Measurements from ENCODE around the gene GALNT1.

GALNT1 gene

DNA sequence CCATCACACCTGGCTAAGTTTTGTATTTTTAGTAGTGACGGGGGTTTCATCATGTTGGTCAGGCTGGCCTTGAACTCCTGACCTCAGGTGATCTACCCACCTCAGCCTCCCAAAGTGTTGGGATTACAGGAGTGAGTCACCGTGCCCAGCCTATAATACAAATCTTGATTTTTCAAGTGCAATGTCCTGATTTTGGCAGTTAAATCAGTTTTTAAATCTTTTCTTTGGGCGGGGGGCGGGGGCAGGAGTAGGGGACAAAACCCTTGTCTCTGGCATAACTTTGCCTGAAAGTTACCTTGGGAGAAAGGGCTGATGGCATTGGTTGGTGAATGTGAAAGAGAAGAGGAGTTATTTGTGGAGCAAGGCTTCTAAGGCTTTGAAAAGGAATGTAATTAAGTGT, 12.3 kb downstream of the GALNT1 start:
- H3K4me3 ChIP-seq (ENCODE audit: low read length): no peak overlapping the region
- DNase-seq (ENCODE audit: low read depth): no peak
- TF ChIP-seq, protein P1, sequence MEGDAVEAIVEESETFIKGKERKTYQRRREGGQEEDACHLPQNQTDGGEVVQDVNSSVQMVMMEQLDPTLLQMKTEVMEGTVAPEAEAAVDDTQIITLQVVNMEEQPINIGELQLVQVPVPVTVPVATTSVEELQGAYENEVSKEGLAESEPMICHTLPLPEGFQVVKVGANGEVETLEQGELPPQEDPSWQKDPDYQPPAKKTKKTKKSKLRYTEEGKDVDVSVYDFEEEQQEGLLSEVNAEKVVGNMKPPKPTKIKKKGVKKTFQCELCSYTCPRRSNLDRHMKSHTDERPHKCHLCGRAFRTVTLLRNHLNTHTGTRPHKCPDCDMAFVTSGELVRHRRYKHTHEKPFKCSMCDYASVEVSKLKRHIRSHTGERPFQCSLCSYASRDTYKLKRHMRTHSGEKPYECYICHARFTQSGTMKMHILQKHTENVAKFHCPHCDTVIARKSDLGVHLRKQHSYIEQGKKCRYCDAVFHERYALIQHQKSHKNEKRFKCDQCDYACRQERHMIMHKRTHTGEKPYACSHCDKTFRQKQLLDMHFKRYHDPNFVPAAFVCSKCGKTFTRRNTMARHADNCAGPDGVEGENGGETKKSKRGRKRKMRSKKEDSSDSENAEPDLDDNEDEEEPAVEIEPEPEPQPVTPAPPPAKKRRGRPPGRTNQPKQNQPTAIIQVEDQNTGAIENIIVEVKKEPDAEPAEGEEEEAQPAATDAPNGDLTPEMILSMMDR (conservative IDR thresholded peaks at IDR 0.05; ENCODE audit: low read depth, low read length): no peak

DNA sequence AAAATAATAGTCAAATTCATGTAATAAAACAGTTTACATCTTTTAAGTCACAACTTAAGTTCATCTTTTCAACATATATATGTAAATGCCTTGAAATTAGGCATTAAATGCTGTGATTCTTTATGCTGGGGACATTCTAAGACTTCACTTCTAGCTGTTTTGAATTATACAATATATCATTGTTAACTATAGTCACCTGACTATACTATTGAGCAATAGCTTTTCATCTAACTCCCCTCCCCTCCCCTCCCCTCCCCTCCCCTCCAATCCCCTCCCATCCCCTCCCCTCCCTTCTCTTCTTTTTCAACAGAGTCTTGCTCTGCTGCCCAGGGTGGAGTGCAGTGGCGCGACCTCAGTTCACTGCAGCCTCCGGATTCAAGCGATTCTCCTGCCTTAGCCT, 16.2 kb downstream of the GALNT1 start:
- H3K4me3 ChIP-seq (ENCODE audit: low read length): no peak overlapping the region
- TF ChIP-seq, protein P1 (conservative IDR thresholded peaks at IDR 0.05; ENCODE audit: low read depth, low read length): no peak
- no peak for DNase-seq (ENCODE audit: low read depth)

DNA sequence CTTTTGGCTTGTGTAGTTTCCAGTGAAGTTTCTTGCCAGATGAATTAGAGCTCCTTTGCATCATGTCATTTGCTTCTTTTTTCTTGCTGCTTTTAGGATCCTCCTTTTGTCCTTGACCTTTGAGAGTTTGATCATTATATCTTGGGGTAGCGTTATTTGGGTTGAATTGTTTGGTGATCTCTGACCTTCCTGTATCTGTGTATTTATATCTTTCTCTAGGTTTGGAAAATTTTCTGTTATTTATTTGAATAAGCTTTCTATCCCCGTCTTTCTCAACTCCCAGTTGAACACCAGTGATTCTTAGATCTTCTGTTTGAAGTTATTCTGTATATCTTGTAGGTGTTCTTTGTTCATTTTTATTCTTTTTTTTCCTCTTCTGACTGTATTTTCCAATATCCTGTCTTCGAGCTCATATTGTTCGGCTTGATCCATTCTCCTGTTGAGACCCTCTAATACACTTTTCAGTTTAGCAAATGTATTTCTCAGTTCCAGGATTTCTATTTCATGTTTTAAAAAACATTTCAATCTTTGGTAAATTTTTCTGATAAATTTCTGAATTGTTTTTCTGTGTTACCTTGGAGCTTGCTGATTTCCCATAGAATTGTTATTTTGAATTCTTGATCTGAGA, 20.8 kb downstream of the GALNT1 start:
- DNase-seq (ENCODE audit: low read depth): no peak
- H3K4me3 ChIP-seq (ENCODE audit: low read length): no peak overlapping the region

DNA sequence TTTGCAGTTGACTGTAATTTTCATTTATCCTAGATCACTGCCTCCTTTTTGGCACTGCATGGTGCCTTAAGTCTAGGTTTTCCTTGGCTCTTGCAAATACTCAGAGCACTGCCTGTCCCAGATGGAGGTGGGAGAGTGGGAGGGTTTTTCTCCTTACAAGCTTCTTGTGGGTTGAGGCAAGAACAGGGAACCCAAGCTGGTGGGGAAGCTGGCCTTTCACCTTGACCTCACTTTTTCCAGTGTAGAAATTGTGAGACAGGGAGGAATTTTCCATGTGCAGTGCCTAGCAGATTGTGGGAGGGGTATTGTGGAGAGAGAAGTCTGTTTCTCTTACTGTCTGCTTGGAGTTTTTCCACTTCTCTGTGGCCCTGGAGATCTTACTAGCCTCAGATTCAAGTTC, 21.5 kb downstream of the GALNT1 start:
- no peak for DNase-seq (ENCODE audit: low read depth)
- no peak overlapping the region for H3K4me3 ChIP-seq (ENCODE audit: low read length)
- TF ChIP-seq, protein P1 (conservative IDR thresholded peaks at IDR 0.05; ENCODE audit: low read depth, low read length): no peak

More for the DNA sequence above, 20.8 kb downstream of the GALNT1 start:
- TF ChIP-seq, protein P1 (conservative IDR thresholded peaks at IDR 0.05; ENCODE audit: low read depth, low read length): no peak

- DNase-seq (ENCODE audit: low read depth): no peak
- TF ChIP-seq, protein P1 (conservative IDR thresholded peaks at IDR 0.05; ENCODE audit: low read depth, low read length): no peak
- H3K4me3 ChIP-seq (ENCODE audit: low read length): no peak overlapping the region
Observed at GRCh38 chr18:35603528-35603927, 22.0 kb downstream of the GALNT1 start.

GRCh38 chr18:35604369-35604768, 22.8 kb downstream of the GALNT1 start:
- DNase-seq (ENCODE audit: low read depth): no peak
- no peak overlapping the region for H3K4me3 ChIP-seq (ENCODE audit: low read length)
- TF ChIP-seq, protein P1 (conservative IDR thresholded peaks at IDR 0.05; ENCODE audit: low read depth, low read length): no peak

DNA sequence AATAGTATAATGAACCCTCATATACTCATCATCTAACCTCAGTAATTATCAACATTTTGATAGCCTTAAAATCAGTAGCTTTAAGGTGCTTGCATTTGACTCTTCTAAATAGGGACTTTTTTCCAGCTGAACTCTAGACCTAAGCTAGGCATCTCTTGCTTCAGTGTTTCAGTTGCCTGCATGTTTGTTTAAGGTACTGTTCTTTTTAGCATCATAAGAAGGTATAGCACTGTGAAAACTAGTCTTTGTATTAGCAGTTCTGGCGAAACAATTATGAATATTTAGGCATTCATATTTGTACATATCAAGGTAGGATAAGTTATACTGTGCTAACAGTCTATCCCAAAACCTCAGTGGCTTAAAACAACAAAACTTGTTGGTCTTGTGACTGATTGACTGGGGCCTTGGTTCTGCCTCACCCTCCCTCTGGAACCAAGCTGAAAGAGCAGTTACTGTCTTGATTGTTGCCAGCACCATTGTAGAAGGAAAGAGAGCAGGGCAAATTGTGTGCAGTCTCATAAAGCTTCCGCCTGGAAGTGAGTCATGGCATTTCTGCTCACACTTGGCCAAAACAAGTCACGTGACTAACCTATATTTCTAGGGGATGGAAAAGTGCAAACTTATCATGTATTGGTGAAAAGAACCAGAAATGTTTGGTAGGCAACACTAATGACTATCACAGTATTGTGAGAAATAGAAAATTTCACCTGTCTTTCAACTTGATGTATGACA, 24.3 kb downstream of the GALNT1 start:
- TF ChIP-seq, protein P1 (conservative IDR thresholded peaks at IDR 0.05; ENCODE audit: low read depth, low read length): no peak
- no peak overlapping the region for H3K4me3 ChIP-seq (ENCODE audit: low read length)
- peak; percentile 10 for DNase-seq (ENCODE audit: low read depth)
